Karpas-422 (cell line): ENCODE measurements around the gene COPS3. TPM values are rescaled to one million over a fixed set of nuclear protein-coding genes. Genes with fewer than 3 reads are reported as not detected.
"Not testable (repeated sequence)": the region's sequence is repeated elsewhere in the genome, so short reads cannot be mapped to it uniquely, and the experiment has no call there.

Experiments used
- DNase-seq: peaks from one replicate; pipeline ENCODE4 v3.0.0-alpha.2; 2015
- H2AFZ ChIP-seq: fragments of 200-600 bp; sonication (generic); 2 replicates; pipeline ENCODE4 v1.6.1; 2014; ENCODE audit warnings: antibody characterized with exemption, low read length, mixed read lengths
- H3K27ac ChIP-seq: fragments of 200-600 bp; sonication (generic); 2 replicates; pipeline ENCODE4 v1.5.1; 2014; ENCODE audit warnings: mild to moderate bottlenecking, low read length, moderate library complexity
- H3K27me3 ChIP-seq: fragments of 200-600 bp; sonication (generic); 2 replicates; pipeline ENCODE4 v1.6.1; 2014; ENCODE audit warnings: low read length, mixed read lengths
- H3K36me3 ChIP-seq: fragments of 200-600 bp; sonication (generic); 2 replicates; pipeline ENCODE4 v1.6.1; 2014; ENCODE audit warnings: low read length, mixed read lengths; ENCODE audit not compliant: insufficient read depth
- H3K4me1 ChIP-seq: fragments of 200-600 bp; sonication (generic); 2 replicates; pipeline ENCODE4 v1.6.1; 2014; ENCODE audit warnings: mild to moderate bottlenecking, low read length, mixed read lengths
- H3K4me2 ChIP-seq: fragments of 200-600 bp; sonication (generic); 2 replicates; pipeline ENCODE4 v1.6.1; 2014; ENCODE audit warnings: low read length, low read depth, mild to moderate bottlenecking; ENCODE audit not compliant: poor library complexity, severe bottlenecking
- H3K4me3 ChIP-seq: fragments of 200-600 bp; sonication (generic); 2 replicates; pipeline ENCODE4 v1.5.1; 2014; ENCODE audit warnings: mild to moderate bottlenecking, antibody characterized with exemption, low read length, mixed read lengths
- H3K79me2 ChIP-seq: fragments of 200-600 bp; sonication (generic); 2 replicates; pipeline ENCODE4 v1.6.1; 2014; ENCODE audit warnings: mild to moderate bottlenecking, low read length, mixed read lengths
- H3K9ac ChIP-seq: fragments of 200-600 bp; sonication (generic); 2 replicates; pipeline ENCODE4 v1.6.0; 2014; ENCODE audit warnings: low read length
- H3K9me2 ChIP-seq: fragments of 200-600 bp; sonication (generic), shearing (Covaris generic); replicated peaks from 2 replicates; pipeline ENCODE4 v1.6.0; 2014; ENCODE audit warnings: mild to moderate bottlenecking, low read length, moderate library complexity; ENCODE audit not compliant: insufficient read depth
- H3K9me3 ChIP-seq: fragments of 300-700, 200-600 bp; sonication (generic); 2 replicates; pipeline ENCODE4 v1.6.1; 2014; ENCODE audit warnings: low read length, mixed read lengths
- H4K20me1 ChIP-seq: fragments of 200-600 bp; sonication (generic); 2 replicates; pipeline ENCODE4 v1.6.1; 2014; ENCODE audit warnings: mild to moderate bottlenecking, antibody characterized with exemption, low read length, low read depth; ENCODE audit not compliant: insufficient read depth
- total RNA-seq: library from RNA; depleted of rRNA; stranded (reverse); fragments of >200 nt; shearing (Covaris generic); gene quantifications from 2 replicates; pipeline ENCODE4 v1.2.3, GENCODE V29; 2014; ENCODE audit warnings: low replicate concordance

COPS3 gene
- total RNA-seq, 1 experiment from 2014 or later: 110 TPM

- H3K27me3 ChIP-seq: no peaks in the 10 kb centered on the region
- H3K4me1 ChIP-seq: peaks cover 17% of the 10 kb centered on the region
- H4K20me1 ChIP-seq: no peaks in the 10 kb centered on the region
- H3K36me3 ChIP-seq: no peaks in the 10 kb centered on the region
- no peak overlapping the region for H3K4me2 ChIP-seq
- H2AFZ ChIP-seq: no peak overlapping the region
- H3K9me3 ChIP-seq: no peaks in the 10 kb centered on the region
- DNase-seq: no peak
- no peaks in the 10 kb centered on the region for H3K9me2 ChIP-seq
- H3K4me3 ChIP-seq: no peak overlapping the region
- H3K9ac ChIP-seq: no peak overlapping the region
- H3K79me2 ChIP-seq: no peaks in the 10 kb centered on the region
- H3K27ac ChIP-seq: no peak overlapping the region
Measured at GRCh38 chr17:17297217-17297616, 16.2 kb upstream of the COPS3 start.

DNA sequence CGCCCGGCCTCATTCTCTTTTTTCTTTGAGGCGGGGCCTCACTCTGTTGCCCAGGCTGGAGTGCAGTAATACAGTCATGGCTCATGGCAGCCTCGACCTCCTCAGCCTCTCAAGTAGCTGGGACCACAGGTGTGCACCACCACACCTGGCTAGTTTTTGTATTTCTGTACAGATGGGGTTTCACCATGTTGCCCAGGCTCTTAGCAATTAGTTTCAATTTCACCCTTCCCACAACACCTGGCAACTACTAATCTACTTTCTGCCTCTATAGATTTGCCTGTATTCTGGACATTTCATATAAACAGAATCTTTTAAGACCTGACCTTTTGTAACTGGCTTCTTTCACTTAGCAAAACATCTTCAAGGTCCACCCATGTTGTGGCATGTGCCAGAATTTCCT lies 14.1 kb upstream of the COPS3 start:
- Histone ChIP-seq H3K27me3 (no peaks in the 10 kb centered on the region), H3K4me1 (peaks cover 5% of the 10 kb centered on the region)

GRCh38 chr17:17289701-17290100 lies 8.7 kb upstream of the COPS3 start:
- H2AFZ ChIP-seq: no peak overlapping the region
- H4K20me1 ChIP-seq: no peaks in the 10 kb centered on the region
- H3K79me2 ChIP-seq: no peaks in the 10 kb centered on the region
- H3K4me3 ChIP-seq: no peak overlapping the region
- H3K4me1 ChIP-seq: peaks cover 2% of the 10 kb centered on the region
- H3K27me3 ChIP-seq: no peaks in the 10 kb centered on the region
- H3K4me2 ChIP-seq: no peak overlapping the region
- no peaks in the 10 kb centered on the region for H3K9me3 ChIP-seq
- H3K9ac ChIP-seq: no peak overlapping the region
- no peak overlapping the region for H3K27ac ChIP-seq
- no peaks in the 10 kb centered on the region for H3K9me2 ChIP-seq
- no peaks in the 10 kb centered on the region for H3K36me3 ChIP-seq
- no peak for DNase-seq

More for the DNA sequence above, 14.1 kb upstream of the COPS3 start:
- Histone ChIP-seq H3K36me3 (no peaks in the 10 kb centered on the region), H3K27ac (no peak overlapping the region), H3K9ac (no peak overlapping the region), H4K20me1 (no peaks in the 10 kb centered on the region), H3K9me3 (no peaks in the 10 kb centered on the region), H3K79me2 (no peaks in the 10 kb centered on the region), H3K4me3 (no peak overlapping the region), H2AFZ (no peak overlapping the region), H3K4me2 (no peak overlapping the region), H3K9me2 (no peaks in the 10 kb centered on the region)
- DNase-seq: no peak

GRCh38 chr17:17289086-17289485 lies 8.0 kb upstream of the COPS3 start:
- H3K4me1 ChIP-seq: peaks cover 5% of the 10 kb centered on the region
- H3K9me3 ChIP-seq: no peaks in the 10 kb centered on the region
- H2AFZ ChIP-seq: no peak overlapping the region
- no peaks in the 10 kb centered on the region for H3K79me2 ChIP-seq
- no peak overlapping the region for H3K4me3 ChIP-seq
- no peaks in the 10 kb centered on the region for H4K20me1 ChIP-seq
- no peaks in the 10 kb centered on the region for H3K27me3 ChIP-seq
- H3K4me2 ChIP-seq: no peak overlapping the region
- DNase-seq: no peak
- H3K27ac ChIP-seq: no peak overlapping the region
- no peak overlapping the region for H3K9ac ChIP-seq
- H3K36me3 ChIP-seq: no peaks in the 10 kb centered on the region
- H3K9me2 ChIP-seq: no peaks in the 10 kb centered on the region

DNA sequence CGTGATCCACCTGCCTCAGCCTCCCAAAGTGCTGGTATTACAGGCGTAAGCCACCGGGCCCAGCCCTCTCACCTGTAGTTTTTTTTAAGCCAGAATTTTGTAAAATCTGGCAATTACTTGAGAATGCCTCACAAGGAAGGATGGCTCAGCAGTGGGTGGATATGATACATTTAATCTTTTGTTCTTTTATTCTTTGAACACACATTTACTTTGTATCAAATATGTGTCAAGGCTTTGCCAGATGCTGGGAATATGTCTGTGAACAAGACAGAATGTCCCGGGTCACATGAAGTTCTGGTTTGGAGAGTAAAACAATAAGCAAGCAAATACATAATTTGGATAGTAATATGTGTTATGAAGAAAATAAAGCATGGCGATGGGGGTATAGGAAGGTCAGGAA lies 4.9 kb upstream of the COPS3 start:
- DNase-seq: no peak
- peaks cover 12% of the 10 kb centered on the region for H3K4me1 ChIP-seq
- H3K4me3 ChIP-seq: no peak overlapping the region
- H2AFZ ChIP-seq: no peak overlapping the region
- no peak overlapping the region for H3K9ac ChIP-seq
- H4K20me1 ChIP-seq: no peaks in the 10 kb centered on the region
- H3K79me2 ChIP-seq: no peaks in the 10 kb centered on the region
- H3K27me3 ChIP-seq: no peaks in the 10 kb centered on the region
- H3K4me2 ChIP-seq: no peak overlapping the region
- no peaks in the 10 kb centered on the region for H3K9me2 ChIP-seq
- no peaks in the 10 kb centered on the region for H3K36me3 ChIP-seq
- H3K9me3 ChIP-seq: no peaks in the 10 kb centered on the region
- no peak overlapping the region for H3K27ac ChIP-seq

GRCh38 chr17:17279316-17279715 lies 1.7 kb downstream of the COPS3 start:
- DNase-seq: no peak
- Histone ChIP-seq H3K4me3 (peak overlapping the region; percentile 88), H3K4me1 (peaks cover 23% of the 10 kb centered on the region), H3K36me3 (peaks cover 9% of the 10 kb centered on the region; the same call in 1 of the 2 replicates), H3K79me2 (peaks cover 59% of the 10 kb centered on the region), H3K9me3 (no peaks in the 10 kb centered on the region), H3K9ac (peak overlapping the region; percentile 95), H3K27me3 (no peaks in the 10 kb centered on the region), H2AFZ (no peak overlapping the region), H3K4me2 (peak overlapping the region; percentile 89), H4K20me1 (peaks cover 25% of the 10 kb centered on the region), H3K9me2 (no peaks in the 10 kb centered on the region), H3K27ac (no peak overlapping the region)

- H3K9ac ChIP-seq, H2AFZ ChIP-seq, H3K4me2 ChIP-seq, DNase-seq, H3K27me3 ChIP-seq, H3K9me3 ChIP-seq, H3K27ac ChIP-seq, H3K4me3 ChIP-seq, H3K9me2 ChIP-seq: not testable (repeated sequence)
- Histone ChIP-seq H3K79me2 (peaks cover 76% of the 10 kb centered on the region), H3K4me1 (peaks cover 23% of the 10 kb centered on the region), H4K20me1 (peaks cover 25% of the 10 kb centered on the region), H3K36me3 (peaks cover 18% of the 10 kb centered on the region; the same call in 1 of the 2 replicates)
Measured at GRCh38 chr17:17277431-17277830, 3.6 kb downstream of the COPS3 start.

- H3K36me3 ChIP-seq: peaks cover 22% of the 10 kb centered on the region; the same call in 1 of the 2 replicates
- no peak overlapping the region for H3K4me3 ChIP-seq
- no peak for DNase-seq
- H3K9me3 ChIP-seq: no peaks in the 10 kb centered on the region
- H4K20me1 ChIP-seq: peaks cover 25% of the 10 kb centered on the region
- H3K27ac ChIP-seq: no peak overlapping the region
- no peaks in the 10 kb centered on the region for H3K9me2 ChIP-seq
- H3K79me2 ChIP-seq: peaks cover 86% of the 10 kb centered on the region
- H3K27me3 ChIP-seq: no peaks in the 10 kb centered on the region
- H3K4me1 ChIP-seq: peaks cover 16% of the 10 kb centered on the region
- no peak overlapping the region for H3K9ac ChIP-seq
- no peak overlapping the region for H3K4me2 ChIP-seq
- no peak overlapping the region for H2AFZ ChIP-seq
Measured at GRCh38 chr17:17275971-17276370, 5.1 kb downstream of the COPS3 start.
